HG02610 (cell line): ENCODE data around the gene GPSM1.

ENCODE experiments used
- ATAC-seq: cut with Tn5 transposase; IDR thresholded peaks from one replicate; pipeline ENCODE4 v1.9.1; 2021; ENCODE audit warnings: mild to moderate bottlenecking, moderate library complexity; ENCODE audit not compliant: unreplicated experiment

GPSM1 gene

DNA sequence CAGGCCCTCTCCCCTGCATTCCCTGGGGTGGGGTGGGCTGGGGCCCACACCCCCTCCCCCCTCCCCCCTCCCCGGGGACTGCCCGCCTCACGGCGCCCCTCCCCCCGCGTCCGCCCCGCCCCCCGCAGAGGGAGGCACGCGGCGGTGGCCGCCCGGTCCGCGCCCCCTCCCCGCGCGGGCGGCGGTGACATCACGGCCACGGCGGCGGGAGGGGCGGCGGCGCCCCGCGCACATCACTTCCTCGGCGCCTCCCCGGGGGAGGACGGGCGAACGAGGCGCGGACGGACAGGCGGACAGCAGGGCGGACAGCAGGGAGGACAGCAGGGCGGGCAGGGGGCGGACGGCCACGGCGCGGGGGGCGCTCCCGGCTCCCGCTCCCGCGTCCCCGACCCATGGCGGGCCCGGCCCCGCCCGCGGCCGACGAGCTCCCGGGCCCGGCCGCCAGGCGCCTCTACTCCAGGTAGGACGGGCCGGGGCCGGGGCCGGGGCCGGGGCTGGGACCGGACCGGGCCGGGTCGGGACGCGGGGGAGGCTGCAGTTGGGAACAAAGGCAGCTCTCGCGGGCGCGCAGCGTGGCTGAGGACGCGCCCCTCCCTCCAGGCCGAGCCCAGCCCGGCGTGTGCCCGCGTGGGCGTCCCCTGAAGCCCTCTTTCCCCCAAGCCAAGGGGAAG lies at the start of gene GPSM1:
Gene GPSM1 (plus strand): TSS at position 236 of the 671 bp plus-strand sequence. CDS start 157 bp downstream, at position 393.
- ATAC-seq: no peak

DNA sequence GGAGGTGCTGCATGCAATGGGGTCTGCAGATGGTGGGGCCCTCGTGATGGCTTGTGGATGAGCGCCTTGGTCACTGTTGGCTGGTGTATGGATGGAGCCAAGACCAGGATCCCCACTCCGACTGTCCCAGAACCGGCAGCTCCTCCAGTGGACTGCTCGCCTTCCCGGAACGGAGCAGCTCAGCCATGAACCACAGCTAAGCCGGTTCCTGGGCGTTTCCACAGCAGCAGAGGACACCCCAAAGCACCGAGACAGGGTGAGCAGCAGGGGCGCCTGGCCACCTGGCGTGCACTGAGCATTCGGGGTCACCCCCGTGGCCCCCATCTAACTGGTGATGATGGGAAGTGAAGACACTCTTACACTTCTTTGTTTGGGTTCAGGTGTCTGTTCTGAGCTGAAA lies 49.6 kb upstream of the GPSM1 start:
- no peak for ATAC-seq

DNA sequence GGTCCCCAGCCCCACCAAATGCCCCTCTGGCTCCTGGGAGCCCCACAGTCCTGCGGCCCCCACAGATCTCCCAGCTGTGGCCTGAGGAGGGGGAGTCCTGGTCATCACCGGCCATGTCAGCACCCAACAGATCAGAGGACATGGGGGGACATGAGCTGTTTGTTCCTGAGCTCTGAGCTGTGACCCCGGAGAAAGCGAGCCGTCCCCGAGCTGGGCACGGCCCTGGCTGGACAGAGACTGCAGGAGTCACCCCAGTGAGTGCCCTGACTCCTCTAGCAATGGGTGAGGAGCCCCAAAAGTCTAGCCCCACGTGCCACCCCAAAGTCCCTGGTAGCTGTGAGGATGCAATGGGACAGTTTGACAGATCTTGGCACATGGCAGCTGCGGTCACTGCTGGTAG lies 49.1 kb upstream of the GPSM1 start:
- no peak for ATAC-seq

DNA sequence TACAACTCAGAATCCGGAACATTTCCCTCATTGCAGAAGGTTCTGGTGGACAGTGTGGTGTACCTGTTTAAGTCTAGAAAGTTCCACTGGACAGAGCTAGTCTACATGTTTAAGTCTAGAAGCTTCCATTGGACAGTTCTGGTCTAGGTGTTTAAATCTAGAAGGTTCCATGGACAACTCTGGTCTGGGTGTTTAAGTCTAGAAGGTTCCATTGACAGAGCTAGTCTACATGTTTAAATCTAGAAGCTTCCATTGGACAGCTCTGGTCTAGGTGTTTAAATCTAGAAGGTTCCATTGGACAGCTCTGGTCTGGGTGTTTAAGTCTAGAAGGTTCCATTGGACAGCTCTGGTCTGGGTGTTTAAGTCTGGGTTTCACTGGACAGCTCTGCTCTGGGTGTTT lies 48.4 kb upstream of the GPSM1 start:
- ATAC-seq: no peak

DNA sequence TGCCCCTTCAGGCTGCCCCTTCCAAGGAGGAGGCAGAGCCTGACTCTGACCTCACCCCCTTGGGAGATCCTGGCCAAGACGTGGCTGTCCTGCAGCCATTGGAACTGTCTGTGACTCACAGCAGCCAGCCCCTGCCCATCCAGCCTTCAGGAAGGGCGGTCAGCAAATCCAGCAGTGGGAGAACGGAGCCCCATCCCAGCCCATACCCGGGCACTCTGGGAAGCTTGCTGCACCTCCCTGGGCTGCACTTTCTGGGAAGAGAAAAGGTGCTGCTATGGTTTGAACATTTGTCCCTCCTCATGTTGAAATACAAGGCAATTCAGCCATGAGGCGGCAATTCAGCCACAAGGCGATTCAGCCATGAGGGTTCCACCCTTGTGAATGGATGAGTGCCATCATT lies 47.9 kb upstream of the GPSM1 start:
- no peak for ATAC-seq

DNA sequence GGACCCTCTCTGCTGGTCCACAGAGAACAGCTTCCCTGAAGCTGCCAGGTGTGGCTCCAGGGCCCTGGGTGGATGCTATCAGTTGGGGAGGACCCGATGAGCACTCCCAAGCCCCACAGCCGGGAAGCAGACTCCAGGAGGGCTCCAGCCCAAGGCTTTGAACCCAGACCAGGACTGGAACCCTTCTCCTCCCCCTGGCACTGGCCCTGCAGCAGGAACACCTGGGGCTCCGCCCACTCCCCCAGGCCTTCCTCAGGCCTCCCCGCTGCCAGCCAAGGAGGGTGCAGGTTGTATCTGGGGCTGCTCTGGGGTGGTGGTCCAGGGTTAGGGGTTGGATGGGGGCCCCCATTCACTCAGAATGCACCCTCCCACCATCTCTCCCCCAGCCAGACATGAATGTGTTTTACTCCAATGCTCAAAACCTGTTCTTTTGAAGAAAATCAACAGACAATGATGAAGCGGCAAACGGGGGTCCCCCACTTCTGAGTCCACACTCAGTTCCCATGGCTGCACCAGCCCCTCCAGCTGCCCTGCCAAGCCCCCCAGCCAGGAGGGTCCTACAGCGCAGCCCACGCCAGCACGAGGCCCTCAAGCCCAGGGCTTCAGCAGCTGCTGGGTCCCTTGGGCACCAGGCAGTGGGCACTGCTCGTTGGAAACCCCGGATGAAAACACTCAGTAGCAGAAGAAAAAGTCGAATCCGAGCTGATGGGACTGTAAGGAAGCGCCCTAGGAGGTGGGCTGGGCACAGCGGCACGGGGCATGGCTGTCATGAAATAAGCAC lies 46.6 kb upstream of the GPSM1 start:
- no peak for ATAC-seq

GRCh38 chr9:136281421-136282271 lies 45.7 kb upstream of the GPSM1 start:
- no peak for ATAC-seq

DNA sequence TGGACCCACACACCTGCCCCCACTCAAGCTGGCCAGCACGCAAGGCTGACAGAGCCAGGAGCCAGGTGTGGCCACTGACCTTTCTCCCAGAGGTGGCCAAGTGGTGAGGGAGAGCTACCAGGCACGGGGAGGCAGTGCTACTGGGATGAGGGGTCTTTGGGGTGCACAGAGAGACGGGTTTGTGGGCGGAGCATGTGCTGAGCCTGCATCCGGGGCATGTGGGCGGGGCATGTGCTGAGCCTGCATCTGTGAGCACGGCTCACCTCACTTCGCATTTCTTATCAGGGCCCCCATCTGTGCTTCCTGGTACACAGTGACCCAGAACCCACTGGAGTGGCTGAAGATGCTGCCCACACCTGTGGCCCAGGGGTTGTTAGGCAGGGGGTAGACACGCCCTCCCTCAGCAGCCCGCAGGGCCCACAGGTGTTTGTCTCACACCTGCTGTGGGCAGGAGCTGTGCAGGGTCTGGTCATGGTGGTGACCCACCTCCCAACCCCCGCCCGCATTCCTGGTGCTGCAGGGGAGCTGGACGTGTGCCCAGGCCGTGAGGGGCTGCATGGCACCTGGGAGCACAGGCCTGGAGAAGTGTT lies 45.0 kb upstream of the GPSM1 start:
- no peak for ATAC-seq

DNA sequence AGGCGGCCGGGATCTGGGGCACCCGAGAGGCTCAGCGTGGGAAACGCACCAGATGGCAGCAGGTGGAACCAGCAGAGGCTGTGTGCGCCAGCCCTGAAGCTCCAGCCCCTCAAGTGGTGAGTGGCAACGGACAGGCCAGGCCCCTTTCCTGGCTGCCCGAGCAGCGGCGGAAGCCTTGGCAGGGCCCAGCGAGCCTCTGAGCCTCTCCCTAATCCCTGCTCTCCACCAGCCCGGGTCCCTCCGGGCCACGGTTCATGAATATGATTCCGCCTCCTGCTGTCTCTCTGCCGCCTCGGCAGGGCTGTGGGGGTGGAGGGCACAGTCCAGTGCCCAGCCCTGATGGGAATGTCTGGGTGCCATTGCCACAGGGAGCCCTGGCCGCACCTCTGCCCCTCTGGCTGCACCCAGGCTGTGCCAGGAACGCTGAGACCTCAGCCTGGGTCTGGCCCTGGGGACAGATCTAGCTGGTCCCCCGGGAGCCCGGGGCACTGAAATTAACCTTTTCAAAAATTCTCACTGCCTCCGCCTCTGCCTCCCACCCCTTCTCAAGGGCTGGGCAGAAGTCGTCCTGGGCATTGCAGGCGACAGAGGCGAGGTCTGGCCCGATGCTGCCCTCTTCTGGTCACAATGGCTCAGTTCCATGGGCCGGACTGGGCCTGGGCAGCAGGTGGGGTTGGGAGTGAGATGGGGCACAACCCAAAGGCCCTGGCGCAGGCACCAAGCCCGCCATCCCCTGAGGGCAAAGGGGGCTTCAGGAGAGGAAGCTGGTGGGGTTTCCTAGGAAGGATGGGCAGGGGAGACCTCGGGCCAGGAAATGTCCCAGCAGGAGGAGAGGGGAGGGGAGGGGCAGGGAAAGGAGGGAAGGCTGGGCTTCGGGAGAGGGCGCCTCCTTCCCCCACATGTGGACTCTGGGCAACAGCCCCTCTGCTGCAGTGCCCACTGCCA lies 43.8 kb upstream of the GPSM1 start:
- peak; percentile 50 for ATAC-seq

- ATAC-seq: no peak
Observed at GRCh38 chr9:136284311-136284710, 43.0 kb upstream of the GPSM1 start.

- no peak for ATAC-seq
Observed at GRCh38 chr9:136284951-136285350, 42.4 kb upstream of the GPSM1 start.

- ATAC-seq: no peak
Observed at GRCh38 chr9:136285501-136286358, 41.6 kb upstream of the GPSM1 start.

DNA sequence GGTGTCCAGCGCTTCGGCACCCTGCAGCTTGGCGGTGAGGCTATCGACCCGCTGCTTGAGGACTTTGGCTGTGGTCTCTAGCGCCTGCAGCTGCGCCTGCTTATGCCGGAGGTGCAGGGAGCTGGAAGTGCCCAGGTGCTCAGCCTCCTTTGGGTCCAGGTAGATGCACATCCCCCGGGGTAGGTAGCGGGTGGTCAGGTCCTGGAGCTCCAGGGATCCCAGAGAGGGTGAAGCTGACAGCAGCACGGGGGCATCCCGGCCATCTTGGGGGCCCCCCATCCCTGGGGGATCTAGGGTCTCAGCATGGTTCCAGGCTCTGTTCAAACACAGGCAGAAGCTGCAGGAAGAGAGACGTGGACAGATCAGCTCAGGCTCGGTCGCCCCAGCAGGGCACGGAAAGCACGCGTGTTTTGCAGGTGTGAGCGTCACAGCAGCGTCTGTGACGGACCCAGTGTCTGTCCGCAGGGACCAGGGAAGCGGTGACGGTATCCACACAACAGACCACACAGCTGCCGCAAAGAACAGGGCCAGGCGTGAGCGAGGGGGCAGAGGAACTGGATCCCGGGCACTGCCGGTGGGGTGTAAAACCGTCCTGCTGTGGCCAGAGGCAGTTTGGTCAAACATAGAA lies 40.9 kb upstream of the GPSM1 start:
- no peak for ATAC-seq

GRCh38 chr9:136286987-136287379 lies 40.4 kb upstream of the GPSM1 start:
- no peak for ATAC-seq

DNA sequence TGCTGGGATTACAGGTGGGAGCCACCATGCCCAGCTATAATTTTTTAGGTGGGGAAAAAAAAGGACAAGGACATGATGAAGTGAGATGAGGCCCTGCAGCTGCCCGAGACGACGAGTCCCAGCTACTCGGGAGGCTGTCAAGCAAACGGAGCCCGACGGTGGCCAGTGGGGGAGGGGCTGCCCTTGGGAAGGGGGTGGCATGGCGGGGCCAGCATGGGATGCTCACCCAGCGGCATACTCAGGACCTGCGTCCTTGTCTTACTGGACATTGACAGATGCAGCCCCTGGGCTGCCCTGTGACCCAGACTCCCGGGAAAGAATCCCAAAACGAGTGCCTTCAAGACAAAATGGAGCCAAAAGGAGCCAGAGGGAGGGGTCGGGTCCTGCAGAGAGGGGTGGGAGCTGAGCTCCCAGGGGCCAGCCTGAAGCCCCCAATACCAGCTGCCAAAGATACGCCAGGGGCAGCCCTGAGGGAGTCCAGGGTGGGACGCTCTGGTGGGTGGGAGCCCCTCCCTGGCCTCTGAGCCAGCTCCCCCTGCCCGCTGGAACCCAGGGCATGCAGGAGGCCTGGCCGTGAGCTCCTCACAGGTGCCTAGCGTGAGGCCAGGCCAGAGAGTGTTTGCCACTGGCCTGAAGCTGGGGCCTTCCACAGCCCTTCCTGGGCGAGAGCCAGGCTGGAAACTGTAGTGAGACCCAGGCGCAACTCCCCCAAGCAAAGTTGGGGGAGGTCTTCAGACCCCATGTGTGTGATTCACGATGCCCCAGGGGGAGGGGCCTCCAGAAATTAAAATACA lies 39.2 kb upstream of the GPSM1 start:
- ATAC-seq: no peak

DNA sequence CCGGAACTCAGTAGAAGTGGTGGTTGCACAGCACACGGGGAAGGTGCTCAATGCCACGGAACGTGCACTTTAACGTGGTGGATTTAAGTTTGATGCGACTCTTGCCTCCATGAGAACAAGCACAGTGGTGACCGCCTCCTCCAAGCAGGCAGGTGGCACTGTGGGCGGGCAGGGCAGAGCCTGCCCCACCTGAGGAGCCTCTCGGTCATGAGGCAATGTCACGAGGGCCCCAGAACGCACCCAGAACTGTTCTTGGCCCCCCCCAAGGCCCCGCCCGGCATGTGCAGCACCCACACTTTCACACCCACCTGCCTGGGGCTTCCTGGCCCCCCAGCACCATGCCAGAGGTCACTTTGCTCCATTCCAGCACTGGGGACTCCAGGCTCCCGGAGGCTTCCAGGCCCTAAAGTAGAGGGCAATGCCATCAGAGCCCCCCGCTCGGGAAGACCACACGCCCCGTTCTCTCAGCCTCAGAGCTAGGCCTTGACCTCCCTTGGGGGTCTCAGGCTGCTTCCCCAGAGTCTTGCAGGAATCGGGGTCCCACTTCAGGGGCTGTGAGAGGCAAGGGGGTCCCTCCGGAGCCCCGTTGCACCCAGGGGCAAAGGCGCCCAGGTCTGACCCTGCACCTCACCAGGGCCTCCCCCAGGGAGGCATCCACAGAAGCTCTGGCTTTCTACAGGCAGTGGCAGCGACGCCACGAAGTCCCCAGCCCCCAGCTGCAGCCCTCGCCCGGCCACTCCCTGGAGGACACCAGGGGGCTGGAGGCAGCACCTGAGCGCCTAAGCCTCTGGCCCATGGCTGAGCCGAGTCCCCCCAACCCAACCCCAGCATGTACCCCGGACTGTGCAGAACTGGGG lies 37.5 kb upstream of the GPSM1 start:
- no peak for ATAC-seq

DNA sequence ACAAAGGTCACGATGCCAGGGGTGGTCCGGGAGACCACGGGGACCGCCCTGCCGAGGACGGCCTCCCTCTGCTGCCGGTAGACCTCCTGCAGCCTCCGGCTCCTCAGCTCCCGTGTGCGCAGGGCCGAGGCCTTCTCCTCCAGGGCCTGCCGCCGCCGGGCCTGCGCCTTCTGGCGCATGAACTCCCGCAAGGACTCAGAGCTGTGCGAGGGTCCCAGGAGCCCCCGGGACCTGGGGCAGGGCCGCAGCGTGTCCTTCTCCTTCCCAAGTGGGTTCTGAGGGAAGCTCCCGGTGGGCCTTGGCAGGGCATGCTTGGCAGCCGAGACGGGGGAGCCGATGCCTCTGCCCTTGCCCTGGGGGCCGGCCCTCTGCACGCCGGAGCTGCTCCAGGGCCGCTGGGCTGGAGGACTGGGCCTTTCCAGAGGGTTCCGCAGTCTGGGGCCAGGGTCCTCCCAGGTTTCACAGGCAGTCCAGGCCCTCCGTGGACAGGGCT lies 36.8 kb upstream of the GPSM1 start:
- ATAC-seq: no peak
